ENCODE measurements around the gene SIGLEC7.

The SIGLEC7 gene

GRCh38 chr19:51147663-51148062 is 5.6 kb downstream of the SIGLEC7 start:
- Histone ChIP-seq H4K8ac (ENCODE audit: low read depth, low read length) (no peak overlapping the region), H3K4me3 (ENCODE audit: low read length) (no peak overlapping the region), H2BK5ac (ENCODE audit: low read length) (no peak overlapping the region), H3K27ac (ENCODE audit: low read depth, low read length) (no peak overlapping the region), H3K9ac (ENCODE audit: low read length) (no peak overlapping the region), H3K27me3 (ENCODE audit: insufficient read depth, low read length, poor library complexity) (no peaks in the 10 kb centered on the region), H4K5ac (ENCODE audit: low read length) (no peak overlapping the region), H3K23ac (ENCODE audit: low read length) (no peak overlapping the region), H3K79me1 (ENCODE audit: low read length) (no peaks in the 10 kb centered on the region), H3K4me2 (ENCODE audit: low read length) (no peak overlapping the region), H3K4ac (ENCODE audit: low read depth, low read length) (no peak overlapping the region), H3K36me3 (ENCODE audit: control insufficient read depth, insufficient read depth, low read length) (no peaks in the 10 kb centered on the region), H2BK15ac (replicated peaks; ENCODE audit: low read depth) (no peak overlapping the region), H2BK120ac (ENCODE audit: low read depth, low read length) (no peak overlapping the region), H3K56ac (ENCODE audit: low read length) (no peak overlapping the region), H3K79me2 (ENCODE audit: control insufficient read depth, insufficient read depth, low read length) (no peaks in the 10 kb centered on the region), H2AK5ac (ENCODE audit: low read length) (no peak overlapping the region), H3K18ac (ENCODE audit: low read length) (no peak overlapping the region), H3K4me1 (ENCODE audit: control insufficient read depth, low read depth, low read length) (no peaks in the 10 kb centered on the region)
- no CpG with 5 or more reads among the region's 1 CpG for WGBS (ENCODE audit: extremely low coverage, insufficient coverage, low lambda C conversion rate)
- no peak for DNase-seq

- no peak overlapping the region for H3K56ac ChIP-seq (ENCODE audit: low read length)
- H2BK5ac ChIP-seq (ENCODE audit: low read length) = no peak overlapping the region
- no peak overlapping the region for H2BK120ac ChIP-seq (ENCODE audit: low read depth, low read length)
- no peaks in the 10 kb centered on the region for H3K27me3 ChIP-seq (ENCODE audit: insufficient read depth, low read length, poor library complexity)
- no peak overlapping the region for H3K27ac ChIP-seq (ENCODE audit: low read depth, low read length)
- no peak overlapping the region for H2AK5ac ChIP-seq (ENCODE audit: low read length)
- no peak overlapping the region for H3K4ac ChIP-seq (ENCODE audit: low read depth, low read length)
- no peak overlapping the region for H3K9ac ChIP-seq (ENCODE audit: low read length)
- no peaks in the 10 kb centered on the region for H3K4me1 ChIP-seq (ENCODE audit: control insufficient read depth, low read depth, low read length)
- H2BK15ac ChIP-seq (replicated peaks; ENCODE audit: low read depth) = no peak overlapping the region
- H3K23ac ChIP-seq (ENCODE audit: low read length) = no peak overlapping the region
- no peak overlapping the region for H4K8ac ChIP-seq (ENCODE audit: low read depth, low read length)
- WGBS (ENCODE audit: extremely low coverage, insufficient coverage, low lambda C conversion rate) = no CpG with 5 or more reads among the region's 3 CpGs
- H3K4me2 ChIP-seq (ENCODE audit: low read length) = no peak overlapping the region
- no peaks in the 10 kb centered on the region for H3K36me3 ChIP-seq (ENCODE audit: control insufficient read depth, insufficient read depth, low read length)
- no peak overlapping the region for H3K4me3 ChIP-seq (ENCODE audit: low read length)
- H4K5ac ChIP-seq (ENCODE audit: low read length) = no peak overlapping the region
- no peaks in the 10 kb centered on the region for H3K79me2 ChIP-seq (ENCODE audit: control insufficient read depth, insufficient read depth, low read length)
- no peaks in the 10 kb centered on the region for H3K79me1 ChIP-seq (ENCODE audit: low read length)
- DNase-seq = no peak
- no peak overlapping the region for H3K18ac ChIP-seq (ENCODE audit: low read length)
Observed at GRCh38 chr19:51148580-51148979, 6.5 kb downstream of the SIGLEC7 start.

- no peaks in the 10 kb centered on the region for H3K79me1 ChIP-seq (ENCODE audit: low read length)
- H2AK5ac ChIP-seq (ENCODE audit: low read length) = no peak overlapping the region
- H3K4me2 ChIP-seq (ENCODE audit: low read length) = no peak overlapping the region
Observed at GRCh38 chr19:51150627-51151026, 8.5 kb downstream of the SIGLEC7 start.

DNA sequence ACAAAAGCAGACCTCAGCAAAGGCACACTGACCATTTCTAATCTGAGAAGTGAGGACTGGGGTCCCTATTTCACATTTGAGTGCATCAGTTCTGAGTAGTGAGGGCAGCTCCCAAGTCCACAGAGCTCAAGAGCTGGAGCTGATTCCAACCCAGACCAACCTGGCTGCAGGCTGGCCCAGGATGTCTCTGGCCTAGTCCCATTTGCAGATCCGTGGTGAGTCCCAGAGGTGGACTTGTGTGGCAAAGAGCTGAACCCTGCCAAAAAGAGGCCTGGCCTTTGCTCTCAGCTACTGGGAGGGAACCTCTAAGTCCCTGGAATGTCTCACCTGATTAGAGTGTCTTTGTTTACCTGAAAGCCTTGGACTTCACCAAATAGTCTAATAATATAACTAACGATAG is 14.6 kb downstream of the SIGLEC7 start:
- Histone ChIP-seq H4K8ac (ENCODE audit: low read depth, low read length) (no peak overlapping the region), H3K56ac (ENCODE audit: low read length) (no peak overlapping the region), H3K79me1 (ENCODE audit: low read length) (no peaks in the 10 kb centered on the region), H3K27me3 (ENCODE audit: insufficient read depth, low read length, poor library complexity) (no peaks in the 10 kb centered on the region), H3K4me1 (ENCODE audit: control insufficient read depth, low read depth, low read length) (no peaks in the 10 kb centered on the region), H2BK15ac (replicated peaks; ENCODE audit: low read depth) (no peak overlapping the region), H2AK5ac (ENCODE audit: low read length) (no peak overlapping the region), H3K23ac (ENCODE audit: low read length) (no peak overlapping the region), H3K36me3 (ENCODE audit: control insufficient read depth, insufficient read depth, low read length) (no peaks in the 10 kb centered on the region), H3K4me2 (ENCODE audit: low read length) (no peak overlapping the region), H3K79me2 (ENCODE audit: control insufficient read depth, insufficient read depth, low read length) (no peaks in the 10 kb centered on the region), H3K18ac (ENCODE audit: low read length) (no peak overlapping the region), H3K4ac (ENCODE audit: low read depth, low read length) (no peak overlapping the region), H3K4me3 (ENCODE audit: low read length) (no peak overlapping the region), H3K9ac (ENCODE audit: low read length) (no peak overlapping the region), H4K5ac (ENCODE audit: low read length) (no peak overlapping the region), H2BK5ac (ENCODE audit: low read length) (no peak overlapping the region), H3K27ac (ENCODE audit: low read depth, low read length) (no peak overlapping the region), H2BK120ac (ENCODE audit: low read depth, low read length) (no peak overlapping the region)
- DNase-seq = peak; percentile 74
- no CpG with 5 or more reads among the region's 2 CpGs for WGBS (ENCODE audit: extremely low coverage, insufficient coverage, low lambda C conversion rate)

More at GRCh38 chr19:51150627-51151026, 8.5 kb downstream of the SIGLEC7 start:
- Histone ChIP-seq H3K23ac (ENCODE audit: low read length) (no peak overlapping the region), H3K27ac (ENCODE audit: low read depth, low read length) (no peak overlapping the region), H3K56ac (ENCODE audit: low read length) (no peak overlapping the region), H3K18ac (ENCODE audit: low read length) (no peak overlapping the region), H3K4me1 (ENCODE audit: control insufficient read depth, low read depth, low read length) (no peaks in the 10 kb centered on the region), H2BK15ac (replicated peaks; ENCODE audit: low read depth) (no peak overlapping the region), H3K4me3 (ENCODE audit: low read length) (no peak overlapping the region), H2BK5ac (ENCODE audit: low read length) (no peak overlapping the region), H4K5ac (ENCODE audit: low read length) (no peak overlapping the region), H2BK120ac (ENCODE audit: low read depth, low read length) (no peak overlapping the region), H3K79me2 (ENCODE audit: control insufficient read depth, insufficient read depth, low read length) (no peaks in the 10 kb centered on the region), H3K4ac (ENCODE audit: low read depth, low read length) (no peak overlapping the region), H3K9ac (ENCODE audit: low read length) (no peak overlapping the region), H4K8ac (ENCODE audit: low read depth, low read length) (no peak overlapping the region), H3K36me3 (ENCODE audit: control insufficient read depth, insufficient read depth, low read length) (no peaks in the 10 kb centered on the region), H3K27me3 (ENCODE audit: insufficient read depth, low read length, poor library complexity) (no peaks in the 10 kb centered on the region)
- DNase-seq = no peak
- WGBS (ENCODE audit: extremely low coverage, insufficient coverage, low lambda C conversion rate) = no CpG with 5 or more reads among the region's 3 CpGs

DNA sequence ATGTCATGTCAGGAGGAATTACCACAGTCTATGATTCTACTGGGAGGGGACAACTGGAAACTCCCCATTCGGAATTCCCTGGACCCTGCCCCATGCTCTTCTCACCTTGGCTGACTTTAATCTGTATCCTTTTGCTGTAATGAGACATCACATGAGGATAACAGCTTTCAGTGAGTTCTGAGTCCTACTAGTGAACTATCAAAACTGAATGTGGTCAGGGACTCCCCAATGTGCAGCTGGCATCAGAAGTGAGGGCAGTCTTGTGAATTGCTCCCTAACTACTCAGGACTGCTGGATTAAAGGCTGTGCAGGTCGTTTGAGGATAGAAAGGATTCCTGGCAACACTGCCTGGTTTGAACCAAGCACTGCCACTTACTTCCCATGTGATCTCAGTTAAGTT is 15.2 kb downstream of the SIGLEC7 start:
- H2BK5ac ChIP-seq (ENCODE audit: low read length) = no peak overlapping the region
- H3K18ac ChIP-seq (ENCODE audit: low read length) = no peak overlapping the region
- H3K27me3 ChIP-seq (ENCODE audit: insufficient read depth, low read length, poor library complexity) = no peaks in the 10 kb centered on the region
- H3K23ac ChIP-seq (ENCODE audit: low read length) = no peak overlapping the region
- no peak overlapping the region for H3K4me2 ChIP-seq (ENCODE audit: low read length)
- no peaks in the 10 kb centered on the region for H3K79me1 ChIP-seq (ENCODE audit: low read length)
- no peaks in the 10 kb centered on the region for H3K36me3 ChIP-seq (ENCODE audit: control insufficient read depth, insufficient read depth, low read length)
- no peak overlapping the region for H3K27ac ChIP-seq (ENCODE audit: low read depth, low read length)
- no peak overlapping the region for H3K4ac ChIP-seq (ENCODE audit: low read depth, low read length)
- H3K79me2 ChIP-seq (ENCODE audit: control insufficient read depth, insufficient read depth, low read length) = no peaks in the 10 kb centered on the region
- H4K8ac ChIP-seq (ENCODE audit: low read depth, low read length) = no peak overlapping the region
- no peak overlapping the region for H3K9ac ChIP-seq (ENCODE audit: low read length)
- no peak overlapping the region for H3K56ac ChIP-seq (ENCODE audit: low read length)
- no peak overlapping the region for H2AK5ac ChIP-seq (ENCODE audit: low read length)
- no peak overlapping the region for H2BK15ac ChIP-seq (replicated peaks; ENCODE audit: low read depth)
- no peak overlapping the region for H2BK120ac ChIP-seq (ENCODE audit: low read depth, low read length)
- no CpG with 5 or more reads among the region's 2 CpGs for WGBS (ENCODE audit: extremely low coverage, insufficient coverage, low lambda C conversion rate)
- no peak for DNase-seq
- H4K5ac ChIP-seq (ENCODE audit: low read length) = no peak overlapping the region
- no peak overlapping the region for H3K4me3 ChIP-seq (ENCODE audit: low read length)
- no peaks in the 10 kb centered on the region for H3K4me1 ChIP-seq (ENCODE audit: control insufficient read depth, low read depth, low read length)

DNA sequence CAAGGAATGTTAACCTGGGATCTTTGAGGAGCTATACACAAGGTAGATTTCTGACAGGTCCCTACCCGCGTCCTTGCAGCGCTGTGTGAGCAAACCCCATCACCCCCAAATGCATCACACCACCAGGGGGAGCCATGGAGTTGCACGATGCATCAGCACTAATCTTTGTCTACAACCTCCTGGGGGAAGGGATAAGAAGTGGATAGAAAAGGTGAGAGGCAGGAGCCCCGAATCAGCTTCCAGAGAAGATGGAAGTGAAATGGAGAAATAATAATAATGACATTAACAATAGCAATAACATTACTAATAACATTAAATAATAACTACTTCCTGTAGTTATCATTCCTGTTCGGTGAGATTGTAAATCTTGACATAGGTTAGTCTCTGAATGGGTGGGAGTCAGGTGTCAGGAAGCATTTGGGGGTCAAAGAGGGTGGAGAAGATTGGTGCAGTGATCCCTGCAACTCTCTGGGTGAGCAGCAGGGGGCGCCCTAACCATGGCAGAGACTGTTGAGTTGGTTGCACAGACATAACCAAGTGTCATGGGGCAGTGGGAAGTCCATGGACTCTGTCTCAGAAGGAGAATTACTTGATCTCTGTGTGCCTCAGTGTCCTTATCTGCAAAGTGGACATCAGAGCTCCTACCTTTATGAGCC is 16.5 kb downstream of the SIGLEC7 start:
- H2BK15ac ChIP-seq (replicated peaks; ENCODE audit: low read depth) = no peak overlapping the region
- H3K79me1 ChIP-seq (ENCODE audit: low read length) = no peaks in the 10 kb centered on the region
- no peak overlapping the region for H3K4ac ChIP-seq (ENCODE audit: low read depth, low read length)
- no peak overlapping the region for H3K18ac ChIP-seq (ENCODE audit: low read length)
- no CpG with 5 or more reads among the region's 7 CpGs for WGBS (ENCODE audit: extremely low coverage, insufficient coverage, low lambda C conversion rate)
- no peak overlapping the region for H2AK5ac ChIP-seq (ENCODE audit: low read length)
- no peaks in the 10 kb centered on the region for H3K79me2 ChIP-seq (ENCODE audit: control insufficient read depth, insufficient read depth, low read length)
- H4K8ac ChIP-seq (ENCODE audit: low read depth, low read length) = no peak overlapping the region
- H2BK5ac ChIP-seq (ENCODE audit: low read length) = no peak overlapping the region
- H4K5ac ChIP-seq (ENCODE audit: low read length) = no peak overlapping the region
- H3K36me3 ChIP-seq (ENCODE audit: control insufficient read depth, insufficient read depth, low read length) = no peaks in the 10 kb centered on the region
- DNase-seq = peak; percentile 81
- no peak overlapping the region for H3K27ac ChIP-seq (ENCODE audit: low read depth, low read length)
- no peak overlapping the region for H3K4me3 ChIP-seq (ENCODE audit: low read length)
- no peak overlapping the region for H3K4me2 ChIP-seq (ENCODE audit: low read length)
- no peaks in the 10 kb centered on the region for H3K4me1 ChIP-seq (ENCODE audit: control insufficient read depth, low read depth, low read length)
- H3K27me3 ChIP-seq (ENCODE audit: insufficient read depth, low read length, poor library complexity) = no peaks in the 10 kb centered on the region
- H3K56ac ChIP-seq (ENCODE audit: low read length) = no peak overlapping the region
- H3K23ac ChIP-seq (ENCODE audit: low read length) = no peak overlapping the region
- no peak overlapping the region for H2BK120ac ChIP-seq (ENCODE audit: low read depth, low read length)
- H3K9ac ChIP-seq (ENCODE audit: low read length) = no peak overlapping the region
